SK-N-SH treated with all-trans-retinoic acid at 6 μM for 48 hours (cell line): ENCODE measurements around the gene MYO3B.

Experiments
- ATAC-seq: fragments of 200-7000 bp; cut with Tn5 transposase; 3 replicates; pipeline ENCODE4 v1.9.1; 2020; ENCODE audit warnings: mild to moderate bottlenecking, moderate library complexity
- ARNTL ChIP-seq: fragments of 450-650 bp; formaldehyde crosslinking; IDR thresholded peaks from 2 replicates; pipeline ENCODE4 v1.5.0; 2020; ENCODE audit warnings: low read depth, mild to moderate bottlenecking, moderate library complexity, borderline replicate concordance
- BACH2 ChIP-seq: fragments of 250-450 bp; sonication (Bioruptor Pico); IDR thresholded peaks from 2 replicates; pipeline ENCODE4 v1.9.0; 2021; ENCODE audit warnings: mild to moderate bottlenecking, borderline replicate concordance
- CREB5 ChIP-seq: fragments of 250-450 bp; sonication (Bioruptor Pico); IDR thresholded peaks from 2 replicates; pipeline ENCODE4 v1.5.1; 2020; ENCODE audit warnings: low read depth, mild to moderate bottlenecking, moderate library complexity
- CSDC2 ChIP-seq: fragments of 250-450 bp; sonication (Bioruptor Pico); IDR thresholded peaks from 2 replicates; pipeline ENCODE4 v1.5.0; 2020; ENCODE audit warnings: mild to moderate bottlenecking, moderate library complexity
- CSRNP3 ChIP-seq: fragments of 250-450 bp; sonication (Bioruptor Pico); IDR thresholded peaks from 2 replicates; pipeline ENCODE4 v1.5.1; 2021; ENCODE audit warnings: mild to moderate bottlenecking, moderate library complexity
- ESRRG ChIP-seq: fragments of 250-450 bp; sonication (Bioruptor Pico); IDR thresholded peaks from 2 replicates; pipeline ENCODE4 v1.6.1; 2021; ENCODE audit warnings: mild to moderate bottlenecking
- GLIS3 ChIP-seq: fragments of 250-450 bp; sonication (Bioruptor Pico); IDR thresholded peaks from 2 replicates; pipeline ENCODE4 v1.5.0; 2020; ENCODE audit warnings: mild to moderate bottlenecking, moderate library complexity
- OSR1 ChIP-seq: fragments of 250-450 bp; sonication (Bioruptor Pico); IDR thresholded peaks from 2 replicates; pipeline ENCODE4 v1.8.0; 2022; ENCODE audit warnings: moderate library complexity, mild to moderate bottlenecking, inconsistent platforms
- PATZ1 ChIP-seq: fragments of 250-450 bp; sonication (Bioruptor Pico); IDR thresholded peaks from 2 replicates; pipeline ENCODE4 v1.8.0; 2020; ENCODE audit warnings: mild to moderate bottlenecking, moderate library complexity, borderline replicate concordance
- POU6F1 ChIP-seq: fragments of 250-450 bp; sonication (Bioruptor Pico); IDR thresholded peaks from 2 replicates; pipeline ENCODE4 v1.8.0; 2021; ENCODE audit warnings: low read depth, mild to moderate bottlenecking, moderate library complexity, borderline replicate concordance
- PPARA ChIP-seq: fragments of 250-450 bp; sonication (Bioruptor Pico); IDR thresholded peaks from 2 replicates; pipeline ENCODE4 v1.5.0; 2020; ENCODE audit warnings: mild to moderate bottlenecking, borderline replicate concordance
- RARB ChIP-seq: fragments of 250-450 bp; sonication (Bioruptor Pico); IDR thresholded peaks from 2 replicates; pipeline ENCODE4 v1.8.0; 2021; ENCODE audit warnings: mild to moderate bottlenecking, moderate library complexity
- SNAI2 ChIP-seq: fragments of 250-450 bp; sonication (Bioruptor Pico); IDR thresholded peaks from 2 replicates; pipeline ENCODE4 v1.5.0; 2020; ENCODE audit warnings: mild to moderate bottlenecking, moderate library complexity
- TCF4 ChIP-seq: fragments of 250-450 bp; sonication (Bioruptor Pico); IDR thresholded peaks from 2 replicates; pipeline ENCODE4 v1.8.0; 2021; ENCODE audit warnings: mild to moderate bottlenecking, moderate library complexity, borderline replicate concordance
- TOX ChIP-seq: fragments of 250-450 bp; sonication (Bioruptor Pico); IDR thresholded peaks from 2 replicates; pipeline ENCODE4 v1.8.0; 2021; ENCODE audit warnings: mild to moderate bottlenecking, moderate library complexity, borderline replicate concordance
- TSHZ2 ChIP-seq: fragments of 250-450 bp; sonication (Bioruptor Pico); IDR thresholded peaks from 2 replicates; pipeline ENCODE4 v1.5.0; 2020; ENCODE audit warnings: mild to moderate bottlenecking, moderate library complexity
- ZC3H10 ChIP-seq: fragments of 250-450 bp; sonication (Bioruptor Pico); IDR thresholded peaks from 2 replicates; pipeline ENCODE4 v1.5.1; 2021; ENCODE audit warnings: mild to moderate bottlenecking, moderate library complexity
- ZNF70 ChIP-seq: fragments of 450-650 bp; formaldehyde crosslinking; IDR thresholded peaks from 2 replicates; pipeline ENCODE4 v1.5.0; 2020; ENCODE audit warnings: mild to moderate bottlenecking, moderate library complexity

MYO3B gene

GRCh38 chr2:170553748-170554147, 375.8 kb downstream of the MYO3B start:
- TF ChIP-seq ESRRG (CRISPR knock-in tag) (no peak), TSHZ2 (CRISPR knock-in tag) (no peak), ARNTL (CRISPR knock-in tag) (no peak), BACH2 (no peak), TOX (no peak), RARB (no peak), ZNF70 (no peak), TCF4 (CRISPR knock-in tag) (no peak), CSDC2 (CRISPR knock-in tag) (no peak)
- no peak for ATAC-seq

- ATAC-seq = peak; percentile 45
- TF ChIP-seq ESRRG (CRISPR knock-in tag) (no peak), GLIS3 (CRISPR knock-in tag) (no peak), POU6F1 (CRISPR knock-in tag) (no peak), PPARA (no peak), CSRNP3 (CRISPR knock-in tag) (no peak), OSR1 (CRISPR knock-in tag) (no peak), ZC3H10 (CRISPR knock-in tag) (no peak), SNAI2 (CRISPR knock-in tag) (no peak), RARB (no peak)
These were observed 376.5 kb downstream of the MYO3B start for GRCh38 chr2:170554278-170554955.

GRCh38 chr2:170562928-170563327, 385.0 kb downstream of the MYO3B start:
- ATAC-seq = no peak
- no peak for TF ChIP-seq CREB5 (CRISPR knock-in tag)
- TF ChIP-seq BACH2 = no peak
- no peak for TF ChIP-seq TOX
- no peak for TF ChIP-seq PATZ1 (CRISPR knock-in tag)
- TF ChIP-seq OSR1 (CRISPR knock-in tag) = no peak
- no peak for TF ChIP-seq TSHZ2 (CRISPR knock-in tag)
- no peak for TF ChIP-seq RARB
- no peak for TF ChIP-seq ZNF70
